Measurements from ENCODE around the gene LAG3. TPM values are rescaled to one million over a fixed set of nuclear protein-coding genes. Genes with fewer than 3 reads are reported as not detected.

The LAG3 gene
- polyA plus RNA-seq, 1 donor: 2.1 TPM

GRCh38 chr12:6765634-6766581 is 6.4 kb upstream of the LAG3 start, which contains the start of gene PTMS:
PTMS (plus strand) TSS chr12:6766363; CDS start chr12:6766706, 343 bp downstream.
- H3K27ac ChIP-seq (ENCODE audit: low read length): peak within 1 kb of the TSS; percentile 81
- whole genome bisulfite sequencing (ENCODE audit: insufficient coverage, low lambda C conversion rate): 25% methylated on average over 2 of the region's 63 CpGs
- DNase-seq: peak; percentile 74 to 84
- H3K9me3 ChIP-seq (ENCODE audit: control insufficient read depth, low read depth, low read length): no peaks in the 10 kb centered on the region
- peaks cover 15% of the 10 kb centered on the region for H3K36me3 ChIP-seq (ENCODE audit: control insufficient read depth, insufficient read depth, low read length)
- H3K4me1 ChIP-seq (ENCODE audit: control insufficient read depth, insufficient read depth, low read length): peaks cover 44% of the 10 kb centered on the region
- H3K27me3 ChIP-seq (ENCODE audit: control insufficient read depth, insufficient read depth, low read length): no peaks in the 10 kb centered on the region
- H3K4me3 ChIP-seq (ENCODE audit: low read length): peak within 1 kb of the TSS; percentile 82

- no CpG with 5 or more reads among the region's 88 CpGs for WGBS (ENCODE audit: insufficient coverage, low lambda C conversion rate)
These were observed 5.5 kb upstream of the LAG3 start for GRCh38 chr12:6766651-6767349.

GRCh38 chr12:6767353-6768319 is 4.7 kb upstream of the LAG3 start:
- peak overlapping the region; percentile 48 for H3K27ac ChIP-seq (ENCODE audit: low read length)
- DNase-seq: peak in 1 of 2 donors; percentile 69
- H3K4me3 ChIP-seq (ENCODE audit: low read length): peak overlapping the region; percentile 82
- H3K9me3 ChIP-seq (ENCODE audit: control insufficient read depth, low read depth, low read length): no peaks in the 10 kb centered on the region
- WGBS (ENCODE audit: insufficient coverage, low lambda C conversion rate): no CpG with 5 or more reads among the region's 44 CpGs
- H3K36me3 ChIP-seq (ENCODE audit: control insufficient read depth, insufficient read depth, low read length): peaks cover 26% of the 10 kb centered on the region
- H3K27me3 ChIP-seq (ENCODE audit: control insufficient read depth, insufficient read depth, low read length): no peaks in the 10 kb centered on the region
- H3K4me1 ChIP-seq (ENCODE audit: control insufficient read depth, insufficient read depth, low read length): peaks cover 44% of the 10 kb centered on the region

More at GRCh38 chr12:6766651-6767349, 5.5 kb upstream of the LAG3 start:
- Histone ChIP-seq H3K9me3 (ENCODE audit: control insufficient read depth, low read depth, low read length) (no peaks in the 10 kb centered on the region), H3K27me3 (ENCODE audit: control insufficient read depth, insufficient read depth, low read length) (no peaks in the 10 kb centered on the region), H3K36me3 (ENCODE audit: control insufficient read depth, insufficient read depth, low read length) (peaks cover 24% of the 10 kb centered on the region), H3K4me3 (ENCODE audit: low read length) (peak overlapping the region; percentile 82), H3K4me1 (ENCODE audit: control insufficient read depth, insufficient read depth, low read length) (peaks cover 44% of the 10 kb centered on the region), H3K27ac (ENCODE audit: low read length) (peak overlapping the region; percentile 48)
- peak; percentile 78 to 87 for DNase-seq

- Histone ChIP-seq H3K36me3 (ENCODE audit: control insufficient read depth, insufficient read depth, low read length) (peaks cover 26% of the 10 kb centered on the region), H3K27me3 (ENCODE audit: control insufficient read depth, insufficient read depth, low read length) (peaks cover 6% of the 10 kb centered on the region), H3K4me3 (ENCODE audit: low read length) (peak overlapping the region; percentile 82), H3K9me3 (ENCODE audit: control insufficient read depth, low read depth, low read length) (no peaks in the 10 kb centered on the region), H3K4me1 (ENCODE audit: control insufficient read depth, insufficient read depth, low read length) (peaks cover 44% of the 10 kb centered on the region), H3K27ac (ENCODE audit: low read length) (peak overlapping the region; percentile 39)
- DNase-seq: no peak
- 83% methylated on average over 1 of the region's 6 CpGs for WGBS (ENCODE audit: insufficient coverage, low lambda C conversion rate)
These were observed 3.8 kb upstream of the LAG3 start for GRCh38 chr12:6768437-6768914.

- DNase-seq: no peak
- WGBS (ENCODE audit: insufficient coverage, low lambda C conversion rate): no CpG with 5 or more reads among the region's 6 CpGs
- Histone ChIP-seq H3K4me1 (ENCODE audit: control insufficient read depth, insufficient read depth, low read length) (peaks cover 38% of the 10 kb centered on the region), H3K36me3 (ENCODE audit: control insufficient read depth, insufficient read depth, low read length) (peaks cover 26% of the 10 kb centered on the region), H3K4me3 (ENCODE audit: low read length) (peak overlapping the region; percentile 82), H3K9me3 (ENCODE audit: control insufficient read depth, low read depth, low read length) (no peaks in the 10 kb centered on the region), H3K27me3 (ENCODE audit: control insufficient read depth, insufficient read depth, low read length) (peaks cover 8% of the 10 kb centered on the region), H3K27ac (ENCODE audit: low read length) (peak overlapping the region; percentile 39)
These were observed 3.3 kb upstream of the LAG3 start for GRCh38 chr12:6768990-6769389.

GRCh38 chr12:6769666-6770065 is 2.7 kb upstream of the LAG3 start:
- Histone ChIP-seq H3K4me1 (ENCODE audit: control insufficient read depth, insufficient read depth, low read length) (peaks cover 34% of the 10 kb centered on the region), H3K36me3 (ENCODE audit: control insufficient read depth, insufficient read depth, low read length) (peaks cover 26% of the 10 kb centered on the region), H3K27ac (ENCODE audit: low read length) (no peak overlapping the region), H3K9me3 (ENCODE audit: control insufficient read depth, low read depth, low read length) (no peaks in the 10 kb centered on the region), H3K27me3 (ENCODE audit: control insufficient read depth, insufficient read depth, low read length) (peaks cover 10% of the 10 kb centered on the region), H3K4me3 (ENCODE audit: low read length) (no peak overlapping the region)
- WGBS (ENCODE audit: insufficient coverage, low lambda C conversion rate): 80% methylated on average over 1 of the region's 4 CpGs
- no peak for DNase-seq

GRCh38 chr12:6770094-6770493 is 2.2 kb upstream of the LAG3 start:
- no peaks in the 10 kb centered on the region for H3K9me3 ChIP-seq (ENCODE audit: control insufficient read depth, low read depth, low read length)
- no peak overlapping the region for H3K27ac ChIP-seq (ENCODE audit: low read length)
- peaks cover 26% of the 10 kb centered on the region for H3K36me3 ChIP-seq (ENCODE audit: control insufficient read depth, insufficient read depth, low read length)
- no peak overlapping the region for H3K4me3 ChIP-seq (ENCODE audit: low read length)
- H3K27me3 ChIP-seq (ENCODE audit: control insufficient read depth, insufficient read depth, low read length): peaks cover 10% of the 10 kb centered on the region
- DNase-seq: no peak
- WGBS (ENCODE audit: insufficient coverage, low lambda C conversion rate): no CpG with 5 or more reads among the region's 12 CpGs
- H3K4me1 ChIP-seq (ENCODE audit: control insufficient read depth, insufficient read depth, low read length): peaks cover 34% of the 10 kb centered on the region

GRCh38 chr12:6770600-6770999 is 1.7 kb upstream of the LAG3 start:
- H3K9me3 ChIP-seq (ENCODE audit: control insufficient read depth, low read depth, low read length): no peaks in the 10 kb centered on the region
- no peak overlapping the region for H3K27ac ChIP-seq (ENCODE audit: low read length)
- WGBS (ENCODE audit: insufficient coverage, low lambda C conversion rate): 100% methylated on average over 1 of the region's 10 CpGs
- H3K4me3 ChIP-seq (ENCODE audit: low read length): no peak overlapping the region
- DNase-seq: no peak
- H3K27me3 ChIP-seq (ENCODE audit: control insufficient read depth, insufficient read depth, low read length): peaks cover 10% of the 10 kb centered on the region
- peaks cover 26% of the 10 kb centered on the region for H3K36me3 ChIP-seq (ENCODE audit: control insufficient read depth, insufficient read depth, low read length)
- H3K4me1 ChIP-seq (ENCODE audit: control insufficient read depth, insufficient read depth, low read length): peaks cover 34% of the 10 kb centered on the region

GRCh38 chr12:6771091-6771495 is 1.2 kb upstream of the LAG3 start:
- WGBS (ENCODE audit: insufficient coverage, low lambda C conversion rate): no CpG with 5 or more reads among the region's 4 CpGs
- H3K27me3 ChIP-seq (ENCODE audit: control insufficient read depth, insufficient read depth, low read length): peaks cover 10% of the 10 kb centered on the region

More at GRCh38 chr12:6771091-6771495, 1.2 kb upstream of the LAG3 start:
- Histone ChIP-seq H3K9me3 (ENCODE audit: control insufficient read depth, low read depth, low read length) (no peaks in the 10 kb centered on the region), H3K4me3 (ENCODE audit: low read length) (no peak overlapping the region), H3K27ac (ENCODE audit: low read length) (no peak overlapping the region), H3K4me1 (ENCODE audit: control insufficient read depth, insufficient read depth, low read length) (peaks cover 33% of the 10 kb centered on the region), H3K36me3 (ENCODE audit: control insufficient read depth, insufficient read depth, low read length) (peaks cover 26% of the 10 kb centered on the region)
- DNase-seq: no peak

All from large intestine (tissue), 3 donors.